NCI-H446 treated with DMSO at 0.1 percent for 48 hours (cell line): ENCODE data around the gene NUDT6.
A peak's percentile ranks its signal among the peaks of the same experiment; 100 is the strongest.
"Not testable (repeated sequence)": the region's sequence is repeated elsewhere in the genome, so short reads cannot be mapped to it uniquely, and the experiment has no call there.

Source experiments
- DNase-seq: peaks from one replicate; lab custom pipeline; 2025; lab: John Stamatoyannopoulos, UW

The NUDT6 gene, protein sequence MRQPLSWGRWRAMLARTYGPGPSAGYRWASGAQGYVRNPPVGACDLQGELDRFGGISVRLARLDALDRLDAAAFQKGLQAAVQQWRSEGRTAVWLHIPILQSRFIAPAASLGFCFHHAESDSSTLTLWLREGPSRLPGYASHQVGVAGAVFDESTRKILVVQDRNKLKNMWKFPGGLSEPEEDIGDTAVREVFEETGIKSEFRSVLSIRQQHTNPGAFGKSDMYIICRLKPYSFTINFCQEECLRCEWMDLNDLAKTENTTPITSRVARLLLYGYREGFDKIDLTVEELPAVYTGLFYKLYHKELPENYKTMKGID

GRCh38 chr4:122921971-122922876 is at the start of gene NUDT6:
Gene NUDT6 (minus strand): TSS chr4:122922597. CDS start chr4:122922572, 25 bp downstream.
- no peak for DNase-seq

GRCh38 chr4:122968227-122968812 is 45.9 kb upstream of the NUDT6 start:
- DNase-seq, result no peak

- no peak for DNase-seq
These were observed 44.8 kb upstream of the NUDT6 start for GRCh38 chr4:122967231-122967630.

DNA sequence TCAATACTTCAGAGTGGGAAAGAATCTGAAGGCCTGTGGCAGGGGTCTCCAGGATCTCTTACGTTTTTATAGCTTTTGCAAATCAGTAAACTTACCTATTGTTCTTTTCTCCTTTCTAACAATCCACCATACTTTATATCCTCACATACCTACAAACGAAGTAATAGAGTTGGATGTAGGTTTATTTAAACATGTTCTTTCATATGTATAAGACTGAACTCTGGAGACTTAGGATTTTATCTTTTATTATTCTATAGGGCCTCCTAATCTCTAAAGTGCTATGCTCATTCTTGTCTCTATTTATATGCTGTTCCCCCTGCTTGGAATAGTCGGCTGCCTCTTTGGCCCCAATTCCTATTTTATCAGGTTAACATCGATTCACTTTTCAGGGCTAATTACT is 43.8 kb upstream of the NUDT6 start:
- no peak for DNase-seq

- DNase-seq, result no peak
These were observed 40.8 kb upstream of the NUDT6 start for GRCh38 chr4:122963216-122963615.

- DNase-seq, result no peak
These were observed 38.2 kb upstream of the NUDT6 start for GRCh38 chr4:122960611-122961000.

- DNase-seq, result no peak
These were observed 37.7 kb upstream of the NUDT6 start for GRCh38 chr4:122959981-122960610.

DNA sequence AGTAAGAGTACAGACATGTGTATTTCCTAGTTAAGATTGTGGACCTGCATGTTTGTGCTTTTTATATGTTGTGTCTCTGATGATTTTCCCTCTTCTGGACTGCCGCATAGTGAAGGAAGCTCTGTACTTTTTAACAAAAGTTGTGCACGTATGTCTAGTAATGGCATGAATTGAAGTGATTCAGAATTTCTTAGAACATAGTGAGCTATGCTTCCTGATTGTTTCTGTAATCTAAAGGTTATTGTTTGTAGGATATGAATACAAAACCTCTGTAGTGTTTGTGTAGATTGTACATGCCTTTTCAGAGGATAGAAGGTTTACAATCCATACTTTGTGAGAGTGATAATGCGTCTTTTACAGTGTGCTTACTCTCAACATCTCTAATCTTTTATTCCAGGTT is 37.0 kb upstream of the NUDT6 start:
- no peak for DNase-seq

- DNase-seq, result no peak
These were observed 36.1 kb upstream of the NUDT6 start for GRCh38 chr4:122958505-122958904.

DNA sequence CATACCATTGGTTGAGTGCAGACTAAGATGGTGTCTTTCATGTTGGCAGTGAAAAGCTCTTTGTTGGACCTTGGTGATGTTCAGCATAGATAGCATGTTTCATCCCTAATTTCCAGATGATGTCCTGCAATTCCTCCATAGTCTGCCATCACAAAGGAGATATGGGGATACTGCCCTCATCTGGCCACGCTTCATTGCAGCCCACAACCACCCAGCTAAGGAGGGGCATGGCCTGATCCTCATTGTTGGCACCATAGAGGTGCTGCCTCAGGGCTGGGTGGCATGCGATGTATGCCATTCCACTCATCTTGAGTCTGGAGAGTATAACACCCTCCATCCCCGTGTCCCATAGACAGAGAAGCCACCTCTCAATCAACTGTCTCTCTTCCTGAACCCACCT is 31.5 kb upstream of the NUDT6 start:
- DNase-seq, result no peak

- DNase-seq, result no peak
These were observed 29.6 kb upstream of the NUDT6 start for GRCh38 chr4:122952028-122952427.

DNA sequence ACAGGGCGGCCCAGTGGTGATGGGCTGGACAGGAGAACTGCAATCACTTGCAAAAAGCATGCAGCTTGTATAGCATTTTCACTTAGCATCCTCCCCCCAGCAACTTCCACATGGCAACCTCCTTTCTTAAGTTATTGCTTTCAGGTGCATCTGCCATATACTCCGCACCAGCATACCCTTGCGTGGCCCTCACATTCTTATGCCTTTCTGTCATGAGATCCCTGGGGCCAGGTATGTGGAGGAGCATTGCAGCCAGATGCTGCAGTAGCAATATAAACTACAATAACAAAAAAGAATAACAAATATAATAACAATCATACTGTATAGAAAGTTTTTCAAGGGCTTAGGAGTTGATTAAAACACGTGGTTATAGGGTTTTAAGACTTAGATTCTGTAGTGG is 26.3 kb upstream of the NUDT6 start:
- DNase-seq, result no peak

DNA sequence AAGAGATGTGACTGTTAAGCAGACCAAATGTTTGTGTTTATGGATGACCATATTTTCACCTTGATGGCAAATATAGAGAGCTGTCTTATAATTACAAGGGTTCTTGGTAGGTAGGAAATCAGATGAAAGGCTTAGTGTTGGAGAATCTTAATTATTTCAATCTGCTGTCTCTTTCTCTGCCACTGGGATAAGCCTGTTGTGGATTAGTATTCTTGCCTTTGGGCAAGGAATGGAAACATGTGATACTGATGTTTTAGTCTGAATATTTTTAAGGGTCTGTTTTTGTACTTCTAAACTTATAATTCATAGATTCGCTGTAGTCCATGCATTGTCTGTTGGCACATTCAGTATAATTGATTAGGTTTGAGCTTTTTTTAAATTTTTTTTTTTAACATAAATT is 23.7 kb upstream of the NUDT6 start:
- no peak for DNase-seq

- not testable (repeated sequence) for DNase-seq
These were observed 22.7 kb upstream of the NUDT6 start for GRCh38 chr4:122945136-122945535.

- no peak for DNase-seq
These were observed 10.4 kb upstream of the NUDT6 start for GRCh38 chr4:122932763-122933162.

GRCh38 chr4:122930862-122931261 is 8.5 kb upstream of the NUDT6 start:
- no peak for DNase-seq

GRCh38 chr4:122928930-122929329 is 6.5 kb upstream of the NUDT6 start:
- no peak for DNase-seq

- peak; percentile 62 for DNase-seq
These were observed 597 bp upstream of the NUDT6 start for GRCh38 chr4:122922877-122923511.

GRCh38 chr4:122921300-122921699 is 1.1 kb downstream of the NUDT6 start:
- no peak for DNase-seq

- DNase-seq, result no peak
These were observed 1.9 kb downstream of the NUDT6 start for GRCh38 chr4:122920473-122920872.

GRCh38 chr4:122917731-122918130 is 4.7 kb downstream of the NUDT6 start:
- DNase-seq, result no peak

GRCh38 chr4:122914938-122915337 is 7.5 kb downstream of the NUDT6 start:
- no peak for DNase-seq
